Measurements from ENCODE around the gene FAM111A.

DNA sequence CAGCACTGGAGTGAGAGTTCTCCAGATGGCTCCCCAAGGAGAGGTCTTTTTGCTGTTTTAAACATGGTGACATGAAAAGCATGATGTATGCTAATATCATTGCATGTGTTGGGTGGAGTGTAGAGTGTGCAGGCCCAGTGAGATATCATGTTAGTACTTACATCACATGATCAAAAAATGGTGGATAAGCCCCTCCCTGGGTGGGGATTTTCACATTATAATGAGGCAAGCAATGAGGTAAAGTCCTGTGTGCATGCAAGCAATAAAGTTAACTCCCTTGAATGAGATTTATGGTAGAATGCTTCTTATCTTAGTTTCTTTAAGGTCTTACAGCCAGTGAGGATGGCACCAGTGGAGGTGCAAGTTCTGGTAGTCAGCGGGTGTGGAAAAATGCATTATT lies 27.1 kb upstream of the FAM111A start:
- TF ChIP-seq, protein P1, sequence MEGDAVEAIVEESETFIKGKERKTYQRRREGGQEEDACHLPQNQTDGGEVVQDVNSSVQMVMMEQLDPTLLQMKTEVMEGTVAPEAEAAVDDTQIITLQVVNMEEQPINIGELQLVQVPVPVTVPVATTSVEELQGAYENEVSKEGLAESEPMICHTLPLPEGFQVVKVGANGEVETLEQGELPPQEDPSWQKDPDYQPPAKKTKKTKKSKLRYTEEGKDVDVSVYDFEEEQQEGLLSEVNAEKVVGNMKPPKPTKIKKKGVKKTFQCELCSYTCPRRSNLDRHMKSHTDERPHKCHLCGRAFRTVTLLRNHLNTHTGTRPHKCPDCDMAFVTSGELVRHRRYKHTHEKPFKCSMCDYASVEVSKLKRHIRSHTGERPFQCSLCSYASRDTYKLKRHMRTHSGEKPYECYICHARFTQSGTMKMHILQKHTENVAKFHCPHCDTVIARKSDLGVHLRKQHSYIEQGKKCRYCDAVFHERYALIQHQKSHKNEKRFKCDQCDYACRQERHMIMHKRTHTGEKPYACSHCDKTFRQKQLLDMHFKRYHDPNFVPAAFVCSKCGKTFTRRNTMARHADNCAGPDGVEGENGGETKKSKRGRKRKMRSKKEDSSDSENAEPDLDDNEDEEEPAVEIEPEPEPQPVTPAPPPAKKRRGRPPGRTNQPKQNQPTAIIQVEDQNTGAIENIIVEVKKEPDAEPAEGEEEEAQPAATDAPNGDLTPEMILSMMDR (IDR thresholded peaks at IDR 0.05): no peak
- no peak for TF ChIP-seq POLR2A (IDR thresholded peaks at IDR 0.05)
